Measurements from ENCODE around the gene MMP28.

DNA sequence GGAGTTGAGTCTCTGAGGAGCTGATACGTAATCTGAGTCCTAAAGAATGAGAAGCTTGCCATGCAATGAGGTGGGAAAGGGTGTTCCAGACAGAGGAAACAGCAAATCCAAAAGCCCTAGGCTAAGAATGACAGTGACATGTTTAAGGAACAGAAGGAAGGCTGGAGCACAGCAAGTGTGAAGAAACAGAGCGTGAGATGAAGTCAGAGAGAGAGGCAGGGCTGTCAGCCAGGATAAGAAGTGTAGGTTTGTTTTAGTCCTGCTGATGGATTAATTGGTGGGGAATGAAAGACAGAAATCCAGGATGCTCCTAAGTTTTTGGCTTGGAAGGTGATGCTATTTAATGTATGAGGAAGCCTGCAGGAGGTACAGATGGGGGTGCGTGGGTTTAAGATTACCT is 14.5 kb downstream of the MMP28 start:
- TF ChIP-seq POLR2AphosphoS5 (IDR thresholded peaks at IDR 0.05): no peak
- TF ChIP-seq POLR2A (IDR thresholded peaks at IDR 0.05): no peak
